ENCODE measurements around the gene TRA2A.
"Not testable (repeated sequence)": the region's sequence is repeated elsewhere in the genome, so short reads cannot be mapped to it uniquely, and the experiment has no call there.

The TRA2A gene

GRCh38 chr7:23494009-23494408 is 37.8 kb downstream of the TRA2A start:
- Histone ChIP-seq H3K36me3 (ENCODE audit: control insufficient read depth, insufficient read depth, low read length) (peaks cover 11% of the 10 kb centered on the region), H3K27ac (ENCODE audit: low read depth, low read length, severe bottlenecking) (no peak overlapping the region), H3K9me3 (ENCODE audit: control insufficient read depth, low read length) (no peaks in the 10 kb centered on the region), H3K4me3 (ENCODE audit: extremely low read depth, insufficient read depth, low read length, poor library complexity, severe bottlenecking) (no peak overlapping the region), H3K4me1 (ENCODE audit: control insufficient read depth, insufficient read depth, low read length, poor library complexity, severe bottlenecking) (no peaks in the 10 kb centered on the region)
- WGBS, 2 experiments (ENCODE audit: insufficient coverage in 2 of 2) = 93 to 94% methylated on average over 5 to 7 of the region's 9 CpGs

GRCh38 chr7:23491502-23491901 is 40.3 kb downstream of the TRA2A start:
- peak overlapping the region; percentile 38 for H3K4me3 ChIP-seq (ENCODE audit: extremely low read depth, insufficient read depth, low read length, poor library complexity, severe bottlenecking)
- H3K36me3 ChIP-seq (ENCODE audit: control insufficient read depth, insufficient read depth, low read length) = peaks cover 2% of the 10 kb centered on the region
- H3K27ac ChIP-seq (ENCODE audit: low read depth, low read length, severe bottlenecking) = no peak overlapping the region
- no peaks in the 10 kb centered on the region for H3K4me1 ChIP-seq (ENCODE audit: control insufficient read depth, insufficient read depth, low read length, poor library complexity, severe bottlenecking)
- H3K9me3 ChIP-seq (ENCODE audit: control insufficient read depth, low read length) = no peaks in the 10 kb centered on the region
- WGBS, 2 experiments (ENCODE audit: insufficient coverage in 2 of 2) = 100% methylated on average over 1 of the region's 3 CpGs; no CpG with 5 or more reads in 1 of the 2 experiments

- Histone ChIP-seq H3K27ac (ENCODE audit: low read depth, low read length, severe bottlenecking) (peak overlapping the region; percentile 73), H3K4me3 (ENCODE audit: extremely low read depth, insufficient read depth, low read length, poor library complexity, severe bottlenecking) (peak overlapping the region; percentile 38), H3K4me1 (ENCODE audit: control insufficient read depth, insufficient read depth, low read length, poor library complexity, severe bottlenecking) (peaks cover 6% of the 10 kb centered on the region), H3K36me3 (ENCODE audit: control insufficient read depth, insufficient read depth, low read length) (peaks cover 2% of the 10 kb centered on the region), H3K9me3 (ENCODE audit: control insufficient read depth, low read length) (no peaks in the 10 kb centered on the region)
- 63 to 64% methylated on average over 40 of the region's 56 CpGs for WGBS, 2 experiments (ENCODE audit: insufficient coverage in 2 of 2)
Measured at GRCh38 chr7:23490357-23491135, 41.2 kb downstream of the TRA2A start.

- not testable (repeated sequence) for H3K36me3 ChIP-seq (ENCODE audit: control insufficient read depth, insufficient read depth, low read length); H3K4me3 ChIP-seq (ENCODE audit: extremely low read depth, insufficient read depth, low read length, poor library complexity, severe bottlenecking); H3K27ac ChIP-seq (ENCODE audit: low read depth, low read length, severe bottlenecking); H3K9me3 ChIP-seq (ENCODE audit: control insufficient read depth, low read length); H3K4me1 ChIP-seq (ENCODE audit: control insufficient read depth, insufficient read depth, low read length, poor library complexity, severe bottlenecking)
- WGBS, 2 experiments (ENCODE audit: insufficient coverage in 2 of 2) = 80 to 83% methylated on average over 1 of the region's 13 CpGs
Measured at GRCh38 chr7:23488714-23489113, 43.1 kb downstream of the TRA2A start.

- Histone ChIP-seq H3K4me3 (ENCODE audit: extremely low read depth, insufficient read depth, low read length, poor library complexity, severe bottlenecking) (no peak overlapping the region), H3K9me3 (ENCODE audit: control insufficient read depth, low read length) (no peaks in the 10 kb centered on the region), H3K4me1 (ENCODE audit: control insufficient read depth, insufficient read depth, low read length, poor library complexity, severe bottlenecking) (peaks cover 6% of the 10 kb centered on the region), H3K27ac (ENCODE audit: low read depth, low read length, severe bottlenecking) (no peak overlapping the region), H3K36me3 (ENCODE audit: control insufficient read depth, insufficient read depth, low read length) (peaks cover 2% of the 10 kb centered on the region)
- no CpG with 5 or more reads among the region's 4 CpGs for WGBS, 2 experiments (ENCODE audit: insufficient coverage in 2 of 2)
Measured at GRCh38 chr7:23487670-23488069, 44.1 kb downstream of the TRA2A start.

GRCh38 chr7:23486002-23486773 is 45.6 kb downstream of the TRA2A start:
- Histone ChIP-seq H3K4me3 (ENCODE audit: extremely low read depth, insufficient read depth, low read length, poor library complexity, severe bottlenecking) (no peak overlapping the region), H3K27ac (ENCODE audit: low read depth, low read length, severe bottlenecking) (no peak overlapping the region), H3K9me3 (ENCODE audit: control insufficient read depth, low read length) (no peaks in the 10 kb centered on the region), H3K4me1 (ENCODE audit: control insufficient read depth, insufficient read depth, low read length, poor library complexity, severe bottlenecking) (peaks cover 6% of the 10 kb centered on the region), H3K36me3 (ENCODE audit: control insufficient read depth, insufficient read depth, low read length) (no peaks in the 10 kb centered on the region)
- 69 to 93% methylated on average over 6 of the region's 13 CpGs for WGBS, 2 experiments (ENCODE audit: insufficient coverage in 2 of 2)

GRCh38 chr7:23482686-23483085 is 49.1 kb downstream of the TRA2A start:
- Histone ChIP-seq H3K27ac (ENCODE audit: low read depth, low read length, severe bottlenecking) (no peak overlapping the region), H3K4me3 (ENCODE audit: extremely low read depth, insufficient read depth, low read length, poor library complexity, severe bottlenecking) (no peak overlapping the region), H3K36me3 (ENCODE audit: control insufficient read depth, insufficient read depth, low read length) (peaks cover 10% of the 10 kb centered on the region), H3K4me1 (ENCODE audit: control insufficient read depth, insufficient read depth, low read length, poor library complexity, severe bottlenecking) (peaks cover 9% of the 10 kb centered on the region), H3K9me3 (ENCODE audit: control insufficient read depth, low read length) (no peaks in the 10 kb centered on the region)
- WGBS, 2 experiments (ENCODE audit: insufficient coverage in 2 of 2) = 100% methylated on average over 3 of the region's 4 CpGs; no CpG with 5 or more reads in 1 of the 2 experiments

- peaks cover 10% of the 10 kb centered on the region for H3K36me3 ChIP-seq (ENCODE audit: control insufficient read depth, insufficient read depth, low read length)
- H3K9me3 ChIP-seq (ENCODE audit: control insufficient read depth, low read length) = no peaks in the 10 kb centered on the region
- H3K27ac ChIP-seq (ENCODE audit: low read depth, low read length, severe bottlenecking) = no peak overlapping the region
- 83% methylated on average over 1 of the region's 6 CpGs; no CpG with 5 or more reads in 1 of the 2 experiments for whole genome bisulfite sequencing, 2 experiments (ENCODE audit: insufficient coverage in 2 of 2)
- no peak overlapping the region for H3K4me3 ChIP-seq (ENCODE audit: extremely low read depth, insufficient read depth, low read length, poor library complexity, severe bottlenecking)
- H3K4me1 ChIP-seq (ENCODE audit: control insufficient read depth, insufficient read depth, low read length, poor library complexity, severe bottlenecking) = peaks cover 6% of the 10 kb centered on the region
Measured at GRCh38 chr7:23477962-23478866, 53.6 kb downstream of the TRA2A start.

GRCh38 chr7:23477157-23477499 is 54.7 kb downstream of the TRA2A start:
- WGBS, 2 experiments (ENCODE audit: insufficient coverage in 2 of 2) = no CpG with 5 or more reads among the region's 1 CpG
- H3K27ac ChIP-seq (ENCODE audit: low read depth, low read length, severe bottlenecking) = no peak overlapping the region
- no peaks in the 10 kb centered on the region for H3K9me3 ChIP-seq (ENCODE audit: control insufficient read depth, low read length)
- H3K4me3 ChIP-seq (ENCODE audit: extremely low read depth, insufficient read depth, low read length, poor library complexity, severe bottlenecking) = peak overlapping the region; percentile 37
- H3K36me3 ChIP-seq (ENCODE audit: control insufficient read depth, insufficient read depth, low read length) = peaks cover 10% of the 10 kb centered on the region
- H3K4me1 ChIP-seq (ENCODE audit: control insufficient read depth, insufficient read depth, low read length, poor library complexity, severe bottlenecking) = peaks cover 11% of the 10 kb centered on the region

GRCh38 chr7:23476286-23477156 is 55.3 kb downstream of the TRA2A start:
- Histone ChIP-seq H3K4me3 (ENCODE audit: extremely low read depth, insufficient read depth, low read length, poor library complexity, severe bottlenecking) (peak overlapping the region; percentile 37), H3K4me1 (ENCODE audit: control insufficient read depth, insufficient read depth, low read length, poor library complexity, severe bottlenecking) (peaks cover 11% of the 10 kb centered on the region), H3K36me3 (ENCODE audit: control insufficient read depth, insufficient read depth, low read length) (peaks cover 10% of the 10 kb centered on the region), H3K27ac (ENCODE audit: low read depth, low read length, severe bottlenecking) (peak overlapping the region; percentile 51), H3K9me3 (ENCODE audit: control insufficient read depth, low read length) (no peaks in the 10 kb centered on the region)
